ENCODE data around the gene EIF3F. TPM values are rescaled to one million over a fixed set of nuclear protein-coding genes. Genes with fewer than 3 reads are reported as not detected.

Gene EIF3F
- polyA plus RNA-seq, 1 donor from 2014 or later = 266 TPM

DNA sequence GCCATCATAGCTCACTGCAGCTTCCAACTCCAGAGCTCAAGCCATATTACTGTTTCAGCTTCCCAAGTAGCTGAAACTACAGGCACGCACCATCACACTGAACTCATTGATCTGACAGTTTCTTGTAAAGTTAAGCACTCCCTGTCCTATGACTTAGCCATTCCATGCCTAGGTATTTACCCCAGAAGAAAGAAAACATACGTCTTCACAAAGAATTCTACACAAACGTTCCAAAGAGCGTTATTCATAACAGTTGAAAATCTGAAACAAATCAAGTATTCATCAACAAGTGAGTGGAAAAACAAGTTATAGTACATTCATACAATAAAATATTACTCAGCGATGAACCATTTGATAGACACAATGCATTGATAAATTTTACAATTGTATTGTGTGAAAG, 14.1 kb upstream of the EIF3F start:
- Histone ChIP-seq H4K20me1 (ENCODE audit: insufficient read depth) (no peaks in the 10 kb centered on the region), H3K9me3 (ENCODE audit: low read length) (no peaks in the 10 kb centered on the region), H3K4me2 (ENCODE audit: low read length) (no peak overlapping the region), H3K27me3 (ENCODE audit: insufficient read depth, low read depth, low read length) (no peaks in the 10 kb centered on the region), H3K9ac (ENCODE audit: low read length) (no peak overlapping the region), H3K4me3 (ENCODE audit: low read length) (no peak overlapping the region), H3K9me2 (ENCODE audit: insufficient read depth, low read length) (no peaks in the 10 kb centered on the region), H3K27ac (ENCODE audit: low read length) (no peak overlapping the region), H2AFZ (ENCODE audit: low read depth, low read length) (no peak overlapping the region), H3F3A (ENCODE audit: insufficient read depth, low read length, poor library complexity, severe bottlenecking) (no peaks in the 10 kb centered on the region), H3K79me2 (replicated peaks; ENCODE audit: insufficient read depth, low read length) (no peaks in the 10 kb centered on the region), H3K36me3 (ENCODE audit: insufficient read depth, low read length) (no peaks in the 10 kb centered on the region)
- TF ChIP-seq CTCF (IDR thresholded peaks at IDR 0.05; ENCODE audit: poor library complexity, severe bottlenecking) = no peak
- no peak for TF ChIP-seq MXI1 (conservative IDR thresholded peaks at IDR 0.05; ENCODE audit: poor library complexity, severe bottlenecking)
- TF ChIP-seq RAD21 (conservative IDR thresholded peaks at IDR 0.05) = no peak
- no peak for TF ChIP-seq REST (IDR thresholded peaks at IDR 0.05; ENCODE audit: borderline replicate concordance)
- no peak for TF ChIP-seq SMC3 (conservative IDR thresholded peaks at IDR 0.05; ENCODE audit: poor library complexity)
- no peak for TF ChIP-seq EP300 (conservative IDR thresholded peaks at IDR 0.05; ENCODE audit: poor library complexity, severe bottlenecking)
- TF ChIP-seq POLR2AphosphoS5 (IDR thresholded peaks at IDR 0.05) = no peak
- TF ChIP-seq TAF1 (IDR thresholded peaks at IDR 0.05; ENCODE audit: low read depth) = no peak
- no peak for TF ChIP-seq EZH2 (IDR thresholded peaks at IDR 0.05; ENCODE audit: borderline replicate concordance, insufficient read depth, low read length, poor library complexity, severe bottlenecking)

GRCh38 chr11:7974668-7975067, 12.5 kb upstream of the EIF3F start:
- no peaks in the 10 kb centered on the region for H3K79me2 ChIP-seq (replicated peaks; ENCODE audit: insufficient read depth, low read length)
- H3K4me2 ChIP-seq (ENCODE audit: low read length) = no peak overlapping the region
- H3K36me3 ChIP-seq (ENCODE audit: insufficient read depth, low read length) = no peaks in the 10 kb centered on the region
- H3K9ac ChIP-seq (ENCODE audit: low read length) = no peak overlapping the region
- no peaks in the 10 kb centered on the region for H3K27me3 ChIP-seq (ENCODE audit: insufficient read depth, low read depth, low read length)
- H3K9me2 ChIP-seq (ENCODE audit: insufficient read depth, low read length) = no peaks in the 10 kb centered on the region
- no peak overlapping the region for H3K4me3 ChIP-seq (ENCODE audit: low read length)
- H3F3A ChIP-seq (ENCODE audit: insufficient read depth, low read length, poor library complexity, severe bottlenecking) = no peaks in the 10 kb centered on the region
- H4K20me1 ChIP-seq (ENCODE audit: insufficient read depth) = no peaks in the 10 kb centered on the region
- TF ChIP-seq EP300 (conservative IDR thresholded peaks at IDR 0.05; ENCODE audit: poor library complexity, severe bottlenecking) (no peak), EZH2 (IDR thresholded peaks at IDR 0.05; ENCODE audit: borderline replicate concordance, insufficient read depth, low read length, poor library complexity, severe bottlenecking) (no peak), REST (IDR thresholded peaks at IDR 0.05; ENCODE audit: borderline replicate concordance) (no peak), TAF1 (IDR thresholded peaks at IDR 0.05; ENCODE audit: low read depth) (no peak), POLR2AphosphoS5 (IDR thresholded peaks at IDR 0.05) (no peak), CTCF (IDR thresholded peaks at IDR 0.05; ENCODE audit: poor library complexity, severe bottlenecking) (no peak), SMC3 (conservative IDR thresholded peaks at IDR 0.05; ENCODE audit: poor library complexity) (no peak), RAD21 (conservative IDR thresholded peaks at IDR 0.05) (no peak), MXI1 (conservative IDR thresholded peaks at IDR 0.05; ENCODE audit: poor library complexity, severe bottlenecking) (no peak)
- no peak overlapping the region for H3K27ac ChIP-seq (ENCODE audit: low read length)
- no peak overlapping the region for H2AFZ ChIP-seq (ENCODE audit: low read depth, low read length)
- no peaks in the 10 kb centered on the region for H3K9me3 ChIP-seq (ENCODE audit: low read length)

Data from neural cell (in vitro differentiated cells).